Panc1 (cell line): ENCODE measurements around the gene ITGB5.

Experiments
- CTCF ChIP-seq: fragments of 450-650 bp; IDR thresholded peaks from 2 replicates; pipeline ENCODE4 v1.5.1; 2017; ENCODE audit warnings: mild to moderate bottlenecking
- POLR2AphosphoS5 ChIP-seq: IDR thresholded peaks from 2 replicates; pipeline ENCODE4 v1.6.1; 2012; ENCODE audit warnings: mild to moderate bottlenecking, low read depth, low read length, moderate library complexity
- REST ChIP-seq, 2 experiments: IDR thresholded peaks; 2 replicates each; pipeline ENCODE4 v1.6.1; 2011 to 2012; ENCODE audit warnings: low read depth in 2 of 2, control low read depth in 1 of 2, low read length in 1 of 2, mild to moderate bottlenecking in 1 of 2, moderate library complexity in 1 of 2; ENCODE audit not compliant: insufficient read depth in 1 of 2
- SIN3A ChIP-seq: IDR thresholded peaks from 2 replicates; pipeline ENCODE4 v1.6.1; 2012; ENCODE audit warnings: low read depth, mild to moderate bottlenecking, low read length, moderate library complexity, borderline replicate concordance; ENCODE audit not compliant: insufficient read depth

- TF ChIP-seq CTCF (no peak), REST (IDR thresholded peaks at IDR 0.05; ENCODE audit: insufficient read depth in 1 of 2, low read depth in 2 of 2, low read length in 1 of 2) (no peak), POLR2AphosphoS5 (no peak), SIN3A (no peak)
Observed at GRCh38 chr3:124812291-124813265, 74.6 kb downstream of the ITGB5 start.
